OCI-LY3 (cell line): ENCODE results near the gene C6orf141.

Experiments used
- H2AFZ ChIP-seq: fragments of 200-600, 300-600 bp; shearing (Covaris generic); 2 replicates; pipeline ENCODE4 v1.6.0; 2014; ENCODE audit warnings: antibody characterized with exemption, low read depth, low read length
- H3K27ac ChIP-seq: fragments of 200-600, 300-600 bp; sonication (generic); 2 replicates; pipeline ENCODE4 v1.5.1; 2014; ENCODE audit warnings: mild to moderate bottlenecking, low read length, moderate library complexity, mixed read lengths
- H3K27me3 ChIP-seq: fragments of 200-600, 300-600 bp; sonication (generic); 2 replicates; pipeline ENCODE4 v1.6.1; 2014; ENCODE audit warnings: low read depth, low read length, mixed read lengths
- H3K36me3 ChIP-seq: fragments of 200-600, 300-600 bp; sonication (generic); replicated peaks from 2 replicates; pipeline ENCODE3; 2014; ENCODE audit warnings: low read depth, low read length, mixed read lengths
- H3K4me1 ChIP-seq: fragments of 300-600, 200-600 bp; sonication (generic); 2 replicates; pipeline ENCODE4 v1.6.1; 2014; ENCODE audit warnings: low read length, mixed read lengths
- H3K4me2 ChIP-seq: fragments of 200-600, 300-600 bp; sonication (generic); 2 replicates; pipeline ENCODE4 v1.6.1; 2014; ENCODE audit warnings: low read length, mixed read lengths
- H3K4me3 ChIP-seq: fragments of 300-600, 200-600 bp; sonication (generic); 2 replicates; pipeline ENCODE4 v1.5.1; 2014; ENCODE audit warnings: antibody characterized with exemption, mild to moderate bottlenecking, low read length, moderate library complexity
- H3K79me2 ChIP-seq: fragments of 300-600, 200-600 bp; shearing (Covaris generic); 2 replicates; pipeline ENCODE4 v1.6.1; 2014; ENCODE audit warnings: mild to moderate bottlenecking, low read length, mixed read lengths
- H3K9ac ChIP-seq: fragments of 300-600, 200-600 bp; shearing (Covaris generic); 2 replicates; pipeline ENCODE4 v1.6.0; 2014; ENCODE audit warnings: mild to moderate bottlenecking, low read length, moderate library complexity
- H3K9me3 ChIP-seq: fragments of 200-600, 300-600 bp; shearing (Covaris generic); 2 replicates; pipeline ENCODE4 v1.6.1; 2014; ENCODE audit warnings: low read length, mixed read lengths; ENCODE audit not compliant: insufficient read depth
- H4K20me1 ChIP-seq: fragments of 200-600, 300-600 bp; sonication (generic); 2 replicates; pipeline ENCODE4 v1.6.1; 2016; ENCODE audit warnings: low read length, mixed read lengths; ENCODE audit not compliant: insufficient read depth
- CTCF ChIP-seq: fragments of 200-600, 300-600 bp; sonication (generic); IDR thresholded peaks from 2 replicates; pipeline ENCODE4 v1.5.1; 2014; ENCODE audit warnings: antibody characterized with exemption, low read length, low read depth
- EZH2phosphoT487 ChIP-seq: fragments of 200-600 bp; shearing (Covaris generic); IDR thresholded peaks from 2 replicates; pipeline ENCODE4 v1.6.1; 2018; ENCODE audit warnings: antibody characterized with exemption, mixed run types, low read depth

Gene C6orf141

GRCh38 chr6:49550492-49551077 is at the start of gene C6orf141:
Gene C6orf141, plus strand, starts transcription at chr6:49550668. Its CDS starts 125 bp downstream, at chr6:49550793.
- Histone ChIP-seq H3K36me3 (no peaks in the 10 kb centered on the region), H4K20me1 (no peaks in the 10 kb centered on the region), H3K27ac (no peak within 1 kb of the TSS), H3K27me3 (no peaks in the 10 kb centered on the region), H3K4me3 (no peak within 1 kb of the TSS), H3K9me3 (no peaks in the 10 kb centered on the region), H3K9ac (no peak within 1 kb of the TSS), H2AFZ (no peak within 1 kb of the TSS), H3K79me2 (no peaks in the 10 kb centered on the region), H3K4me1 (peaks cover 5% of the 10 kb centered on the region; the same call in 1 of the 2 replicates), H3K4me2 (no peak within 1 kb of the TSS)
- TF ChIP-seq CTCF (no peak), EZH2phosphoT487 (no peak)

- Histone ChIP-seq H3K4me2 (no peak overlapping the region), H3K27ac (no peak overlapping the region), H3K4me3 (no peak overlapping the region), H4K20me1 (no peaks in the 10 kb centered on the region), H3K27me3 (no peaks in the 10 kb centered on the region), H3K79me2 (no peaks in the 10 kb centered on the region), H2AFZ (no peak overlapping the region), H3K9ac (no peak overlapping the region), H3K36me3 (no peaks in the 10 kb centered on the region), H3K9me3 (no peaks in the 10 kb centered on the region), H3K4me1 (no peaks in the 10 kb centered on the region)
- TF ChIP-seq EZH2phosphoT487 (no peak), CTCF (no peak)
These were observed 45.8 kb upstream of the C6orf141 start for GRCh38 chr6:49504666-49505065.

- TF ChIP-seq EZH2phosphoT487 (no peak), CTCF (no peak)
- H2AFZ ChIP-seq = no peak overlapping the region
- H3K27me3 ChIP-seq = no peaks in the 10 kb centered on the region
- H3K4me3 ChIP-seq = no peak overlapping the region
- no peaks in the 10 kb centered on the region for H3K9me3 ChIP-seq
- H3K9ac ChIP-seq = no peak overlapping the region
- H3K79me2 ChIP-seq = no peaks in the 10 kb centered on the region
- no peak overlapping the region for H3K4me2 ChIP-seq
- no peaks in the 10 kb centered on the region for H4K20me1 ChIP-seq
- H3K4me1 ChIP-seq = no peaks in the 10 kb centered on the region
- no peak overlapping the region for H3K27ac ChIP-seq
- no peaks in the 10 kb centered on the region for H3K36me3 ChIP-seq
These were observed 43.8 kb upstream of the C6orf141 start for GRCh38 chr6:49506569-49507111.

- H3K4me2 ChIP-seq = no peak overlapping the region
- no peaks in the 10 kb centered on the region for H3K27me3 ChIP-seq
- H3K79me2 ChIP-seq = no peaks in the 10 kb centered on the region
- H3K36me3 ChIP-seq = no peaks in the 10 kb centered on the region
- no peaks in the 10 kb centered on the region for H3K4me1 ChIP-seq
- TF ChIP-seq EZH2phosphoT487 (no peak), CTCF (no peak)
- no peaks in the 10 kb centered on the region for H3K9me3 ChIP-seq
- H3K4me3 ChIP-seq = no peak overlapping the region
- H4K20me1 ChIP-seq = no peaks in the 10 kb centered on the region
- no peak overlapping the region for H3K27ac ChIP-seq
- H3K9ac ChIP-seq = no peak overlapping the region
- no peak overlapping the region for H2AFZ ChIP-seq
These were observed 41.1 kb upstream of the C6orf141 start for GRCh38 chr6:49509342-49509741.
